ENCODE results near the gene MEX3A. TPM values are rescaled to one million over a fixed set of nuclear protein-coding genes. Genes with fewer than 3 reads are reported as not detected.

The MEX3A gene
- total and polyA plus RNA-seq, 10 of the 15 experiments (the other 5 are each of a cell fraction or from before 2014, with no cell fraction given), result 0.11 to 5.1 (median 1.7) TPM

- no peak for TF ChIP-seq REST (IDR thresholded peaks at IDR 0.05; ENCODE audit: low read depth, low read length)
- TF ChIP-seq, protein P1, sequence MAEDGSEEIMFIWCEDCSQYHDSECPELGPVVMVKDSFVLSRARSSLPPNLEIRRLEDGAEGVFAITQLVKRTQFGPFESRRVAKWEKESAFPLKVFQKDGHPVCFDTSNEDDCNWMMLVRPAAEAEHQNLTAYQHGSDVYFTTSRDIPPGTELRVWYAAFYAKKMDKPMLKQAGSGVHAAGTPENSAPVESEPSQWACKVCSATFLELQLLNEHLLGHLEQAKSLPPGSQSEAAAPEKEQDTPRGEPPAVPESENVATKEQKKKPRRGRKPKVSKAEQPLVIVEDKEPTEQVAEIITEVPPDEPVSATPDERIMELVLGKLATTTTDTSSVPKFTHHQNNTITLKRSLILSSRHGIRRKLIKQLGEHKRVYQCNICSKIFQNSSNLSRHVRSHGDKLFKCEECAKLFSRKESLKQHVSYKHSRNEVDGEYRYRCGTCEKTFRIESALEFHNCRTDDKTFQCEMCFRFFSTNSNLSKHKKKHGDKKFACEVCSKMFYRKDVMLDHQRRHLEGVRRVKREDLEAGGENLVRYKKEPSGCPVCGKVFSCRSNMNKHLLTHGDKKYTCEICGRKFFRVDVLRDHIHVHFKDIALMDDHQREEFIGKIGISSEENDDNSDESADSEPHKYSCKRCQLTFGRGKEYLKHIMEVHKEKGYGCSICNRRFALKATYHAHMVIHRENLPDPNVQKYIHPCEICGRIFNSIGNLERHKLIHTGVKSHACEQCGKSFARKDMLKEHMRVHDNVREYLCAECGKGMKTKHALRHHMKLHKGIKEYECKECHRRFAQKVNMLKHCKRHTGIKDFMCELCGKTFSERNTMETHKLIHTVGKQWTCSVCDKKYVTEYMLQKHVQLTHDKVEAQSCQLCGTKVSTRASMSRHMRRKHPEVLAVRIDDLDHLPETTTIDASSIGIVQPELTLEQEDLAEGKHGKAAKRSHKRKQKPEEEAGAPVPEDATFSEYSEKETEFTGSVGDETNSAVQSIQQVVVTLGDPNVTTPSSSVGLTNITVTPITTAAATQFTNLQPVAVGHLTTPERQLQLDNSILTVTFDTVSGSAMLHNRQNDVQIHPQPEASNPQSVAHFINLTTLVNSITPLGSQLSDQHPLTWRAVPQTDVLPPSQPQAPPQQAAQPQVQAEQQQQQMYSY (CRISPR knock-in tag; IDR thresholded peaks at IDR 0.05), result no peak
- TF ChIP-seq SMAD5 (IDR thresholded peaks at IDR 0.05; ENCODE audit: low read depth), result no peak
- no peak for TF ChIP-seq EZH2 (IDR thresholded peaks at IDR 0.05; ENCODE audit: borderline replicate concordance, control insufficient read depth, low read depth, low read length)
- TF ChIP-seq ATF3 (IDR thresholded peaks at IDR 0.05; ENCODE audit: borderline replicate concordance, extremely low read depth, low read depth, low read length), result 0 out of 2 replicates have a peak, but pooled peaks have one; percentile 2
- TF ChIP-seq, protein P2, sequence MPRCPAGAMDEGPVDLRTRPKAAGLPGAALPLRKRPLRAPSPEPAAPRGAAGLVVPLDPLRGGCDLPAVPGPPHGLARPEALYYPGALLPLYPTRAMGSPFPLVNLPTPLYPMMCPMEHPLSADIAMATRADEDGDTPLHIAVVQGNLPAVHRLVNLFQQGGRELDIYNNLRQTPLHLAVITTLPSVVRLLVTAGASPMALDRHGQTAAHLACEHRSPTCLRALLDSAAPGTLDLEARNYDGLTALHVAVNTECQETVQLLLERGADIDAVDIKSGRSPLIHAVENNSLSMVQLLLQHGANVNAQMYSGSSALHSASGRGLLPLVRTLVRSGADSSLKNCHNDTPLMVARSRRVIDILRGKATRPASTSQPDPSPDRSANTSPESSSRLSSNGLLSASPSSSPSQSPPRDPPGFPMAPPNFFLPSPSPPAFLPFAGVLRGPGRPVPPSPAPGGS (IDR thresholded peaks at IDR 0.05; ENCODE audit: borderline replicate concordance, insufficient read depth, low read depth, low read length, poor library complexity, severe bottlenecking), result no peak
- peak; percentile 94; the same call in 1 of the 2 replicates for TF ChIP-seq HDGF (IDR thresholded peaks at IDR 0.05)
- no peak for TF ChIP-seq BCLAF1 (IDR thresholded peaks at IDR 0.05)
- TF ChIP-seq NFXL1 (IDR thresholded peaks at IDR 0.05; ENCODE audit: borderline replicate concordance), result no peak
- peak; percentile 35; the same call in 1 of the 2 replicates for TF ChIP-seq IKZF1 (conservative IDR thresholded peaks at IDR 0.05)
- TF ChIP-seq SREBF2 (IDR thresholded peaks at IDR 0.05; ENCODE audit: low read length), result no peak
- no peak for TF ChIP-seq IRF3 (IDR thresholded peaks at IDR 0.05)
- peak; percentile 65 for TF ChIP-seq ATF7 (IDR thresholded peaks at IDR 0.05; ENCODE audit: low read depth)
- no peak for TF ChIP-seq JUND (IDR thresholded peaks at IDR 0.05; ENCODE audit: low read depth, low read length)
- no peak for TF ChIP-seq ZBED1 (IDR thresholded peaks at IDR 0.05; ENCODE audit: borderline replicate concordance)
Measured at GRCh38 chr1:156114101-156114918, 32.0 kb upstream of the MEX3A start, which contains the start of gene LMNA (continued).

Data from GM12878 (cell line).